ENCODE measurements around the gene SMCO4.

Gene SMCO4

DNA sequence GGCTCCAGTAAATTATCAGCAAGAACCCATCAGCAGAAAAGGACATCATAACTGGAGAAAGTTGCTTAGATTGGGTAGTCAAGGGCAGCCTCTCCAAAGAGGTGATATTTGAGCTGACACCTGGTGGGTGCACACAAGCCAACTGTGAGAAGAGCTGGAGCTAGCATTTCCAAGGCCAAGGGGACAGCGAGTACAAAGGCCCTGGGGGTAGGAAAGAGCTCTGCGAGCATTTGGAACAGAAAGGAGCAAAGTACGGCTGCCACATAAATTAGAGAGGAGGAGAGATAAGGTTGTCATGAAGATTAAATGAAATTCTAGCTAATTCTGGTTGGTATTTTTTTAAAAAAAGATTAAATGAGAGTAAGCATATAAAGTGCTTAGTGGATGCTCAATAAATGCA is 21.7 kb upstream of the SMCO4 start:
- Histone ChIP-seq H2AK5ac (ENCODE audit: low read length, severe bottlenecking) (no peak overlapping the region), H3K23ac (ENCODE audit: low read length in 2 of 2) (no peak overlapping the region), H3K14ac (ENCODE audit: low read length in 2 of 2) (no peak overlapping the region), H4K91ac (ENCODE audit: low read length) (no peak overlapping the region), H2BK120ac (ENCODE audit: low read depth, low read length) (no peak overlapping the region), H3K4me2 (ENCODE audit: low read length, poor library complexity, severe bottlenecking) (no peak overlapping the region), H3K27me3 (ENCODE audit: control insufficient read depth in 1 of 2, insufficient read depth in 1 of 2, low read length in 2 of 2) (no peaks in the 10 kb centered on the region), H3K36me3 (ENCODE audit: control insufficient read depth in 1 of 2, insufficient read depth in 2 of 2, low read depth in 1 of 2, low read length in 2 of 2) (no peaks in the 10 kb centered on the region), H3K9ac (ENCODE audit: low read length) (no peak overlapping the region), H2BK15ac (ENCODE audit: low read depth, poor library complexity, severe bottlenecking) (no peak overlapping the region), H3K9me3 (ENCODE audit: control insufficient read depth, low read length) (no peaks in the 10 kb centered on the region), H3K27ac (ENCODE audit: low read length, poor library complexity, severe bottlenecking) (no peak overlapping the region), H2BK5ac (ENCODE audit: low read depth, low read length, poor library complexity, severe bottlenecking) (no peak overlapping the region), H3K4ac (ENCODE audit: low read depth in 1 of 2, low read length in 2 of 2) (no peak overlapping the region), H3K18ac (ENCODE audit: low read depth in 1 of 2, low read length in 2 of 2) (no peak overlapping the region), H2BK12ac (ENCODE audit: low read length in 2 of 2) (no peak overlapping the region), H3K4me1 (ENCODE audit: control insufficient read depth, insufficient read depth, low read depth, low read length) (peaks cover 6% of the 10 kb centered on the region), H3K4me3 (ENCODE audit: insufficient read depth in 1 of 2, low read depth in 1 of 2, low read length in 2 of 2) (no peak overlapping the region), H4K8ac (ENCODE audit: low read length) (no peak overlapping the region), H2AFZ (ENCODE audit: low read depth, low read length) (no peak overlapping the region), H3K79me1 (replicated peaks; ENCODE audit: low read length, poor library complexity, severe bottlenecking) (no peaks in the 10 kb centered on the region)
- WGBS: 96% methylated on average over 3 of the region's 3 CpGs
- DNase-seq: no peak

DNA sequence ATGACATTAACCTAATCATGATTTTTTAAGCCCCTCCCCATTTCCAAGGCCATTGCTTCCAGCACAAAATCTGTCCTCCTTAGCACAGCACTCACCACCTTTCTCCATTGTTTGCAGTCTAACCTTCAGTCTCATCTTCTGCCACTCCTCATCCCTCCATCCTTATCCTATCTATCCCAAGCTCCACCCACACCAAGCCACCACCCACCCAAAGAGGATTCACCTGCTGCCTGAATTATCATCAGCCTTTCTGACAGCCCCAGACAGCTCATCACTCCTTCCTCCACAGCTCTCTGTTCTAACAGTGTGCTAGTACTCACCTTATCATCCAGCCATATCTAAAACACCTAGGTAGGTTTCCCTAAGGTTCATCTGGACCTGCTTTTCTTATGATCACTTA is 20.7 kb upstream of the SMCO4 start:
- no peak overlapping the region for H3K18ac ChIP-seq (ENCODE audit: low read depth in 1 of 2, low read length in 2 of 2)
- no peak overlapping the region for H2AK5ac ChIP-seq (ENCODE audit: low read length, severe bottlenecking)
- no peak overlapping the region for H3K4me2 ChIP-seq (ENCODE audit: low read length, poor library complexity, severe bottlenecking)
- H3K27me3 ChIP-seq (ENCODE audit: control insufficient read depth in 1 of 2, insufficient read depth in 1 of 2, low read length in 2 of 2): no peaks in the 10 kb centered on the region
- H3K4me3 ChIP-seq (ENCODE audit: insufficient read depth in 1 of 2, low read depth in 1 of 2, low read length in 2 of 2): no peak overlapping the region
- no peaks in the 10 kb centered on the region for H3K9me3 ChIP-seq (ENCODE audit: control insufficient read depth, low read length)
- no peak overlapping the region for H4K91ac ChIP-seq (ENCODE audit: low read length)
- no peak overlapping the region for H2BK12ac ChIP-seq (ENCODE audit: low read length in 2 of 2)
- H3K23ac ChIP-seq (ENCODE audit: low read length in 2 of 2): no peak overlapping the region
- no peak overlapping the region for H2BK15ac ChIP-seq (ENCODE audit: low read depth, poor library complexity, severe bottlenecking)
- H3K14ac ChIP-seq (ENCODE audit: low read length in 2 of 2): no peak overlapping the region
- DNase-seq: no peak
- no peaks in the 10 kb centered on the region for H3K36me3 ChIP-seq (ENCODE audit: control insufficient read depth in 1 of 2, insufficient read depth in 2 of 2, low read depth in 1 of 2, low read length in 2 of 2)
- H3K9ac ChIP-seq (ENCODE audit: low read length): no peak overlapping the region
- H3K4me1 ChIP-seq (ENCODE audit: control insufficient read depth, insufficient read depth, low read depth, low read length): peaks cover 6% of the 10 kb centered on the region
- no peaks in the 10 kb centered on the region for H3K79me1 ChIP-seq (replicated peaks; ENCODE audit: low read length, poor library complexity, severe bottlenecking)
- H3K27ac ChIP-seq (ENCODE audit: low read length, poor library complexity, severe bottlenecking): no peak overlapping the region
- no peak overlapping the region for H2BK120ac ChIP-seq (ENCODE audit: low read depth, low read length)
- no peak overlapping the region for H3K4ac ChIP-seq (ENCODE audit: low read depth in 1 of 2, low read length in 2 of 2)
- H2AFZ ChIP-seq (ENCODE audit: low read depth, low read length): no peak overlapping the region
- H2BK5ac ChIP-seq (ENCODE audit: low read depth, low read length, poor library complexity, severe bottlenecking): no peak overlapping the region
- no peak overlapping the region for H4K8ac ChIP-seq (ENCODE audit: low read length)

DNA sequence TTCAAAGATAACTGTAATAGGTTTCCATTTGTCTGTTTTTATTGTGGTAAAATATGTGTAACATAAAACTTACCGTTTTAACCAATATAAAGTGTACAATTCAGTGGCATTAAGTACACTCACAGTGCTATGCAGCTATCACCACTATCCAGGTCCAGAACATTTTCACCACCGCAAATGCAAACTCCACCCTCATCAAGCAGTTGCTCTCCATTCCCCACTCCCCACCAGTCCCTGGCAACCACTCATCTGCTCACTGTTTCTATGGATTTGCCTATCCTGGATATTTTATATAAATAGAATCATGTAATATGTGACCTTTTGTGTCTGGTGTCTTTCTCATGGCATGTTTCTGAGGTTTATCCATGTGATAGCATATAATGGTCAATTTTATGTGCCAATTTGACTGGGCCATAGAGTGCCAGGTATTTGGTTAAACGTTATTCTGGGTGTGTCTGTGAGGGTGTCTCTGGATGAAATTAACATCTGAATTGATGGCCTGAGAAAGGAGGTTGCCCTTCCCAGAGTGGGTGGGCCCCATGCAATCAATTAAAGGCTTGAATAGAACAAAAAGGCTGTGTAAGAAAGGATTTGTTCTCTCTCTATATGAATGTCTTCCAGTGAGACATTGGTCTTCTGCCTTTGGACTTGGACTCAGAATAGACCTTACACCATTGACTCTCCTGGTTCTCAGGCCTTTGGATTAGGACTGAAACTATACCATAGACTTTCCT is 17.2 kb upstream of the SMCO4 start:
- H3K4ac ChIP-seq (ENCODE audit: low read depth in 1 of 2, low read length in 2 of 2): no peak overlapping the region
- H3K27ac ChIP-seq (ENCODE audit: low read length, poor library complexity, severe bottlenecking): no peak overlapping the region
- H2BK120ac ChIP-seq (ENCODE audit: low read depth, low read length): no peak overlapping the region
- no peak overlapping the region for H2AK5ac ChIP-seq (ENCODE audit: low read length, severe bottlenecking)
- H3K4me2 ChIP-seq (ENCODE audit: low read length, poor library complexity, severe bottlenecking): no peak overlapping the region
- no peaks in the 10 kb centered on the region for H3K36me3 ChIP-seq (ENCODE audit: control insufficient read depth in 1 of 2, insufficient read depth in 2 of 2, low read depth in 1 of 2, low read length in 2 of 2)
- H3K4me1 ChIP-seq (ENCODE audit: control insufficient read depth, insufficient read depth, low read depth, low read length): no peaks in the 10 kb centered on the region
- no peak overlapping the region for H4K91ac ChIP-seq (ENCODE audit: low read length)
- no peak overlapping the region for H4K8ac ChIP-seq (ENCODE audit: low read length)
- no peaks in the 10 kb centered on the region for H3K79me1 ChIP-seq (replicated peaks; ENCODE audit: low read length, poor library complexity, severe bottlenecking)
- no peak overlapping the region for H3K23ac ChIP-seq (ENCODE audit: low read length in 2 of 2)
- no peak overlapping the region for H2BK12ac ChIP-seq (ENCODE audit: low read length in 2 of 2)
- no peak overlapping the region for H3K9ac ChIP-seq (ENCODE audit: low read length)
- DNase-seq: no peak
- 57% methylated on average over 3 of the region's 3 CpGs for WGBS
- H2AFZ ChIP-seq (ENCODE audit: low read depth, low read length): no peak overlapping the region
- no peak overlapping the region for H3K4me3 ChIP-seq (ENCODE audit: insufficient read depth in 1 of 2, low read depth in 1 of 2, low read length in 2 of 2)
- H2BK5ac ChIP-seq (ENCODE audit: low read depth, low read length, poor library complexity, severe bottlenecking): no peak overlapping the region
- no peak overlapping the region for H3K18ac ChIP-seq (ENCODE audit: low read depth in 1 of 2, low read length in 2 of 2)
- no peaks in the 10 kb centered on the region for H3K9me3 ChIP-seq (ENCODE audit: control insufficient read depth, low read length)
- peaks cover 8 to 11% of the 10 kb centered on the region in 2 experiments for H3K27me3 ChIP-seq (ENCODE audit: control insufficient read depth in 1 of 2, insufficient read depth in 1 of 2, low read length in 2 of 2)
- no peak overlapping the region for H2BK15ac ChIP-seq (ENCODE audit: low read depth, poor library complexity, severe bottlenecking)
- H3K14ac ChIP-seq (ENCODE audit: low read length in 2 of 2): no peak overlapping the region

DNA sequence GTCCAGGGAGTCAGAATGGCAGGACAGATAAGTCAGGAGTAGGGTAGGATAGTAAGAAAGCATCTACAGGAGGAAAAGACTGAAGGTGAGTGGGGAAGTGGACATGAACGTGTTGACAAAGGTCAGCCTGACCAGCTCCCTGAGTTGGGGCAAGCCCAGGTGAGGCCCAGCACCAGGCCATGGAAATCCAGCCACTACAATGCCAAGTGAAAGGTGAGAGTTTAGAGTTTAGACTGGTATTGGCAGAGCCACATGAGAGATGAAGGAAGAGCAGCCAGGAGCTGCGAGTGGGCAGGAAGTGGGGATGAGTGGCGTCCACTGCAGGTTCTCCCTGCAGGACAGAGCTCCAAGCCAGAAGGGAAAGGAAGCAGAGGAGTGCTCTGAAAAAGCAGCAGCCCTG is 16.5 kb upstream of the SMCO4 start:
- Histone ChIP-seq H2AFZ (ENCODE audit: low read depth, low read length) (no peak overlapping the region), H3K4ac (ENCODE audit: low read depth in 1 of 2, low read length in 2 of 2) (no peak overlapping the region), H3K23ac (ENCODE audit: low read length in 2 of 2) (no peak overlapping the region), H2BK5ac (ENCODE audit: low read depth, low read length, poor library complexity, severe bottlenecking) (no peak overlapping the region), H3K36me3 (ENCODE audit: control insufficient read depth in 1 of 2, insufficient read depth in 2 of 2, low read depth in 1 of 2, low read length in 2 of 2) (no peaks in the 10 kb centered on the region), H2BK120ac (ENCODE audit: low read depth, low read length) (no peak overlapping the region), H2BK12ac (ENCODE audit: low read length in 2 of 2) (no peak overlapping the region), H3K4me1 (ENCODE audit: control insufficient read depth, insufficient read depth, low read depth, low read length) (no peaks in the 10 kb centered on the region), H3K79me1 (replicated peaks; ENCODE audit: low read length, poor library complexity, severe bottlenecking) (no peaks in the 10 kb centered on the region), H3K27ac (ENCODE audit: low read length, poor library complexity, severe bottlenecking) (no peak overlapping the region), H3K9ac (ENCODE audit: low read length) (no peak overlapping the region), H3K14ac (ENCODE audit: low read length in 2 of 2) (no peak overlapping the region), H3K4me2 (ENCODE audit: low read length, poor library complexity, severe bottlenecking) (no peak overlapping the region), H2AK5ac (ENCODE audit: low read length, severe bottlenecking) (no peak overlapping the region), H4K91ac (ENCODE audit: low read length) (no peak overlapping the region), H2BK15ac (ENCODE audit: low read depth, poor library complexity, severe bottlenecking) (no peak overlapping the region), H3K9me3 (ENCODE audit: control insufficient read depth, low read length) (no peaks in the 10 kb centered on the region), H4K8ac (ENCODE audit: low read length) (no peak overlapping the region), H3K18ac (ENCODE audit: low read depth in 1 of 2, low read length in 2 of 2) (no peak overlapping the region), H3K4me3 (ENCODE audit: insufficient read depth in 1 of 2, low read depth in 1 of 2, low read length in 2 of 2) (no peak overlapping the region), H3K27me3 (ENCODE audit: control insufficient read depth in 1 of 2, insufficient read depth in 1 of 2, low read length in 2 of 2) (peaks cover 14 to 18% of the 10 kb centered on the region in 2 experiments)
- 59% methylated on average over 3 of the region's 3 CpGs for WGBS
- no peak for DNase-seq

All from mesenchymal stem cell (in vitro differentiated cells and primary cell).